Testis (tissue), 2 donors: ENCODE results near the gene SNAI3.

ENCODE experiments used
- CTCF ChIP-seq, 3 experiments: fragments of 450-650 bp in 2 of 3; fragments of 200-600 bp in 1 of 3; sonication (generic) in 1 of 3; IDR thresholded peaks; one replicate each; pipeline ENCODE4 v1.5.1; 2016 to 2019; ENCODE audit warnings: antibody characterized with exemption in 3 of 3, mild to moderate bottlenecking in 2 of 3, moderate library complexity in 1 of 3
- POLR2A ChIP-seq: fragments of 450-650 bp; IDR thresholded peaks from one replicate; pipeline ENCODE4 v1.6.1; 2017; ENCODE audit warnings: antibody characterized with exemption, mild to moderate bottlenecking, moderate library complexity

GRCh38 chr16:88710556-88710955 lies 24.2 kb upstream of the SNAI3 start:
- TF ChIP-seq CTCF (IDR thresholded peaks at IDR 0.05) (no peak), POLR2A (no peak)
